K562 (cell line): Measurements from ENCODE around the gene HSPB7. TPM values are rescaled to one million over a fixed set of nuclear protein-coding genes. Genes with fewer than 3 reads are reported as not detected.

ENCODE experiments used
- ATAC-seq: fragments of 200-7000 bp; cut with Tn5 transposase; 3 replicates; pipeline ENCODE4 v1.9.1; 2020; ENCODE audit warnings: moderate library complexity
- BruUV-seq: library from RNA; stranded (reverse); fragments of 400-500 nt; replicated peaks from 2 replicates; lab custom pipeline; 2021; lab: Mats Ljungman, UMichigan
- CTCF ChIA-PET: fragments of 300-600 bp; formaldehyde crosslinking; extraction: SDS; loops from one replicate; lab custom pipeline; 2021; ENCODE audit warnings: low intra/inter-chr PET ratio; lab: Yijun Ruan, JAX
- POLR2A ChIA-PET: fragments of 300-600, 350-650 bp; sonication (Branson Sonifier 250); formaldehyde crosslinking; extraction: SDS; loops from one replicate; lab custom pipeline; 2021; ENCODE audit warnings: antibody characterized with exemption, inconsistent platforms; lab: Yijun Ruan, JAX
- DNase-seq, 4 experiments: peaks; one replicate each; pipeline versions ENCODE4 v3.0.0 to v3.0.0-alpha.2; 2011 to 2018; ENCODE audit warnings: low spot score in 3 of 4, mixed read lengths in 3 of 4; ENCODE audit errors: extremely low read depth in 1 of 4
- FAIRE-seq: peaks from 2 replicates; lab custom pipeline; 2011; peaks lifted over from hg19 to GRCh38; lab: Jason Lieb, UNC
- H2AFZ ChIP-seq: 2 replicates; pipeline ENCODE4 v1.6.0; 2011; ENCODE audit warnings: low read depth, low read length, control low read depth, inconsistent platforms
- H3K27ac ChIP-seq: fragments of 200-600 bp; 3 replicates; pipeline ENCODE4 v1.8.0; 2011; ENCODE audit warnings: low read depth, mild to moderate bottlenecking, control low read depth, inconsistent platforms, low read length, moderate library complexity, mixed read lengths; ENCODE audit errors: extremely low read depth
- H3K27me3 ChIP-seq, 2 experiments: fragments of 300-600 bp in 1 of 2; 2 replicates in 1 of 2; 3 replicates in 1 of 2; pipeline versions ENCODE4 v1.6.0 to v1.8.0; 2011; ENCODE audit warnings: inconsistent platforms in 2 of 2, low read length in 2 of 2, mild to moderate bottlenecking in 1 of 2, mixed read lengths in 1 of 2, moderate library complexity in 1 of 2; ENCODE audit not compliant: control insufficient read depth in 2 of 2, insufficient read depth in 2 of 2
- H3K36me3 ChIP-seq: fragments of 300-600 bp; 3 replicates; pipeline ENCODE4 v1.8.0; 2011; ENCODE audit warnings: mild to moderate bottlenecking, low read length, inconsistent platforms; ENCODE audit not compliant: control insufficient read depth, insufficient read depth
- H3K4me1 ChIP-seq, 2 experiments: fragments of 200-600 bp in 1 of 2; replicated peaks in 1 of 2; 2 replicates in 1 of 2; 3 replicates in 1 of 2; pipeline versions ENCODE4 v1.5.1 to v1.8.0; 2011; ENCODE audit warnings: inconsistent platforms in 2 of 2, low read length in 2 of 2, mild to moderate bottlenecking in 1 of 2, mixed read lengths in 1 of 2, moderate library complexity in 1 of 2; ENCODE audit not compliant: control insufficient read depth in 2 of 2, insufficient read depth in 2 of 2
- H3K4me2 ChIP-seq: 2 replicates; pipeline ENCODE4 v1.6.1; 2011; ENCODE audit warnings: low read length, control low read depth, inconsistent platforms, mixed read lengths; ENCODE audit not compliant: insufficient read depth
- H3K4me3 ChIP-seq: fragments of 200-600 bp; sonication (generic), shearing (Covaris generic); 2 replicates; pipeline ENCODE4 v1.5.1; 2016; ENCODE audit warnings: control low read depth, inconsistent platforms
- H3K79me2 ChIP-seq: fragments of 200-600 bp; 3 replicates; pipeline ENCODE4 v1.8.0; 2011; ENCODE audit warnings: low read length, inconsistent platforms; ENCODE audit not compliant: control insufficient read depth, insufficient read depth
- H3K9ac ChIP-seq, 2 experiments: 2 replicates each; pipeline versions ENCODE4 v1.6.0 to v1.6.1; 2011; ENCODE audit warnings: low read depth in 2 of 2, low read length in 2 of 2, control low read depth in 1 of 2, inconsistent platforms in 1 of 2, mild to moderate bottlenecking in 1 of 2, mixed read lengths in 1 of 2; ENCODE audit not compliant: insufficient read depth in 1 of 2
- H3K9me1 ChIP-seq: one replicate; pipeline ENCODE4 v1.6.0; 2011; ENCODE audit warnings: inconsistent platforms, mild to moderate bottlenecking, low read length, moderate library complexity; ENCODE audit not compliant: control insufficient read depth, insufficient read depth
- H3K9me3 ChIP-seq: replicated peaks from 2 replicates; pipeline ENCODE4 v1.5.1; 2011; ENCODE audit warnings: low read depth, low read length, inconsistent platforms; ENCODE audit not compliant: control insufficient read depth, insufficient read depth
- H4K20me1 ChIP-seq: replicated peaks from 2 replicates; pipeline ENCODE4 v1.6.1; 2011; ENCODE audit warnings: low read length, inconsistent platforms, mixed read lengths; ENCODE audit not compliant: control insufficient read depth, insufficient read depth
- CHD2 ChIP-seq: IDR thresholded peaks from 2 replicates; pipeline ENCODE4 v1.6.1; 2011; ENCODE audit warnings: low read depth, low read length
- GABPB1 ChIP-seq: sonication (generic); formaldehyde crosslinking; IDR thresholded peaks from 2 replicates; pipeline ENCODE4 v1.8.0; 2022; ENCODE audit warnings: mild to moderate bottlenecking, missing genetic modification reagents
- HMBOX1 ChIP-seq: sonication (generic); IDR thresholded peaks from 2 replicates; pipeline ENCODE4 v1.6.1; 2016
- NR2F6 ChIP-seq: fragments of 450-650 bp; formaldehyde crosslinking; IDR thresholded peaks from 2 replicates; pipeline ENCODE4 v1.4.0; 2020; ENCODE audit warnings: mild to moderate bottlenecking
- OTX1 ChIP-seq: fragments of 450-650 bp; formaldehyde crosslinking; IDR thresholded peaks from 2 replicates; pipeline ENCODE4 v1.4.0; 2022; ENCODE audit warnings: mild to moderate bottlenecking
- PHB ChIP-seq: fragments of 250-450 bp; sonication (Bioruptor Pico); IDR thresholded peaks from 2 replicates; pipeline ENCODE4 v1.5.0; 2021
- POLR2AphosphoS5 ChIP-seq: IDR thresholded peaks from 2 replicates; pipeline ENCODE4 v1.6.1; 2011; ENCODE audit warnings: mild to moderate bottlenecking, low read depth, low read length, moderate library complexity; ENCODE audit not compliant: control insufficient read depth, insufficient read depth
- SMARCA4 ChIP-seq: fragments of 450-650 bp; IDR thresholded peaks from 2 replicates; pipeline ENCODE4 v1.6.1; 2016
- USF1 ChIP-seq: sonication (generic); formaldehyde crosslinking; IDR thresholded peaks from 2 replicates; pipeline ENCODE4 v1.9.0; 2022; ENCODE audit warnings: mild to moderate bottlenecking, missing genetic modification reagents
- XRCC3 ChIP-seq: fragments of 450-650 bp; IDR thresholded peaks from 2 replicates; pipeline ENCODE4 v1.6.1; 2017; ENCODE audit warnings: mild to moderate bottlenecking, moderate library complexity
- ZBTB8A ChIP-seq: fragments of 450-650 bp; IDR thresholded peaks from 2 replicates; pipeline ENCODE4 v1.6.1; 2018; ENCODE audit warnings: mild to moderate bottlenecking, moderate library complexity; ENCODE audit not compliant: partially characterized antibody
- ZNF253 ChIP-seq: fragments of 250-450 bp; sonication (Bioruptor Pico); conservative IDR thresholded peaks from 2 replicates; pipeline ENCODE4 v1.6.1; 2021; ENCODE audit warnings: mild to moderate bottlenecking
- ZNF263 ChIP-seq: sonication (generic); formaldehyde crosslinking; IDR thresholded peaks from 2 replicates; pipeline ENCODE4 v1.8.0; 2022; ENCODE audit warnings: mild to moderate bottlenecking, missing genetic modification reagents, borderline replicate concordance
- WGBS: fragments of 100-300 bp; shearing (Covaris generic); methylation state at CpG from one replicate; pipeline ENCODE4 v1.1.6; 2016; ENCODE audit warnings: low coverage, mixed read lengths; ENCODE audit not compliant: insufficient coverage; ENCODE audit errors: missing lambda C conversion rate; 5-methylcytosine and 5-hydroxymethylcytosine counted together
- in situ Hi-C: fragments of 300-500 bp; cut with MboI; formaldehyde crosslinking; loops from 4 replicates; pipeline ENCODE4 v1.15.0; 2018; ENCODE audit warnings: inconsistent platforms, mixed read lengths
- intact Hi-C: fragments of 100-400 bp; cut with micrococcal nuclease; formaldehyde crosslinking; loops from 2 replicates; pipeline ENCODE4 v1.14.2; 2022
- polyA plus RNA-seq, 8 experiments: library from polyadenylated mRNA; depleted of rRNA in 4 of 8; stranded (reverse) in 5 of 8; unstranded in 3 of 8; fragments of >200 nt; fragmentation: Nextera tagmentation in 2 of 8; fragmentation: Illumina TruSeq in 1 of 8; extraction: Ambion mirVana in 2 of 8; extraction: Trizol in 1 of 8; gene quantifications; 2 replicates each; pipeline versions ENCODE4 v1.2.1 to v1.2.3, GENCODE V29; 2011 to 2014; ENCODE audit warnings: inconsistent platforms in 1 of 8, missing spikeins in 1 of 8
- total RNA-seq, 7 experiments: library from RNA; depleted of rRNA in 6 of 7; stranded (reverse); fragments of >200 nt in 6 of 7; fragmentation: Illumina TruSeq in 2 of 7; extraction: Trizol in 2 of 7; gene quantifications; 2 replicates each; pipeline versions ENCODE4 v1.2.1 to v1.2.3, GENCODE V29; 2011 to 2021; ENCODE audit warnings: low replicate concordance in 1 of 7
- TF ChIP-seq, protein P1 (sequence below), 2 experiments: fragments of 450-650 bp; formaldehyde crosslinking in 1 of 2; IDR thresholded peaks; 2 replicates each; pipeline versions ENCODE4 v1.4.0 to v1.6.1; 2014 to 2020; ENCODE audit warnings: mild to moderate bottlenecking in 2 of 2, borderline replicate concordance in 1 of 2, low read depth in 1 of 2

HSPB7 gene
- total and polyA plus RNA-seq, 9 of the 15 experiments (the other 6 are each of a cell fraction or from before 2014, with no cell fraction given) = 0.05 to 0.19 (median 0.07) TPM; not detected in 6

DNA sequence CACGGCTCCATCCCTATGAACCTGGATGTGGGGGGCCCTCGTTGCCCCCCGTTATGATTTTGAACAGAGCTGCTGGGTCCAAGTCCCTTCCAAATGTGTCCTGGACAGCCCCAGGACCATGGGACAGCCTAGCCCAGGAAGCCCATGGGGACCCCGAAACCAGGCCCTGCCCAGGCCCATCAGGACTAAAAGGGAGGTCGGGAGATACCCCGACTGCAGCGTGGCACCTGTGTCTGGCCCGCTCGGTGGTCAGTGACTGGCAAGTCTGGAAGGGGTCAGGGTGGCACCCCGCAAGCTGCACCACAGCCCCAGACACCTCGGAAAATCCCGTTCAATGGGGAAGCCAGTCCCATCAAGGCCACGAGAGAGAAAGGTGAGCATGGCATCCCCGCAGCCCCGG is 24.2 kb downstream of the HSPB7 start:
- no peak for DNase-seq
- Histone ChIP-seq H3K9ac (no peak overlapping the region; a peak in 1 of 4 replicates), H4K20me1 (no peaks in the 10 kb centered on the region), H3K9me3 (no peaks in the 10 kb centered on the region), H3K27me3 (peaks cover 14 to 30% of the 10 kb centered on the region in 2 experiments; a peak in 3 of 5 replicates), H3K79me2 (no peaks in the 10 kb centered on the region), H2AFZ (no peak overlapping the region), H3K4me1 (peaks cover 0 to 30% of the 10 kb centered on the region in 2 experiments; a peak in 2 of 5 replicates), H3K9me1 (no peaks in the 10 kb centered on the region), H3K4me2 (no peak overlapping the region), H3K27ac (no peak overlapping the region), H3K4me3 (no peak overlapping the region), H3K36me3 (no peaks in the 10 kb centered on the region)
- in situ Hi-C loops (no loop called here), intact Hi-C loops (loop anchor here (1.0 to 5.0 kb wide), 3 partner anchors 41 to 201 kb away; no protein-coding TSS in a partner anchor)
- CTCF ChIA-PET = interaction anchor here (1.7 kb wide), 1 partner anchor 202 kb away, joined by 5 read pairs; no protein-coding TSS in a partner anchor
- no TSS peak for BruUV-seq
- TF ChIP-seq PHB = no peak
- no peak for TF ChIP-seq CHD2
- TF ChIP-seq OTX1 (CRISPR knock-in tag) = no peak
- no peak for TF ChIP-seq ZNF253
- TF ChIP-seq ZBTB8A = no peak
- no peak for TF ChIP-seq NR2F6 (CRISPR knock-in tag)
- no peak for TF ChIP-seq POLR2AphosphoS5
- TF ChIP-seq HMBOX1 = no peak
- TF ChIP-seq, protein P1, sequence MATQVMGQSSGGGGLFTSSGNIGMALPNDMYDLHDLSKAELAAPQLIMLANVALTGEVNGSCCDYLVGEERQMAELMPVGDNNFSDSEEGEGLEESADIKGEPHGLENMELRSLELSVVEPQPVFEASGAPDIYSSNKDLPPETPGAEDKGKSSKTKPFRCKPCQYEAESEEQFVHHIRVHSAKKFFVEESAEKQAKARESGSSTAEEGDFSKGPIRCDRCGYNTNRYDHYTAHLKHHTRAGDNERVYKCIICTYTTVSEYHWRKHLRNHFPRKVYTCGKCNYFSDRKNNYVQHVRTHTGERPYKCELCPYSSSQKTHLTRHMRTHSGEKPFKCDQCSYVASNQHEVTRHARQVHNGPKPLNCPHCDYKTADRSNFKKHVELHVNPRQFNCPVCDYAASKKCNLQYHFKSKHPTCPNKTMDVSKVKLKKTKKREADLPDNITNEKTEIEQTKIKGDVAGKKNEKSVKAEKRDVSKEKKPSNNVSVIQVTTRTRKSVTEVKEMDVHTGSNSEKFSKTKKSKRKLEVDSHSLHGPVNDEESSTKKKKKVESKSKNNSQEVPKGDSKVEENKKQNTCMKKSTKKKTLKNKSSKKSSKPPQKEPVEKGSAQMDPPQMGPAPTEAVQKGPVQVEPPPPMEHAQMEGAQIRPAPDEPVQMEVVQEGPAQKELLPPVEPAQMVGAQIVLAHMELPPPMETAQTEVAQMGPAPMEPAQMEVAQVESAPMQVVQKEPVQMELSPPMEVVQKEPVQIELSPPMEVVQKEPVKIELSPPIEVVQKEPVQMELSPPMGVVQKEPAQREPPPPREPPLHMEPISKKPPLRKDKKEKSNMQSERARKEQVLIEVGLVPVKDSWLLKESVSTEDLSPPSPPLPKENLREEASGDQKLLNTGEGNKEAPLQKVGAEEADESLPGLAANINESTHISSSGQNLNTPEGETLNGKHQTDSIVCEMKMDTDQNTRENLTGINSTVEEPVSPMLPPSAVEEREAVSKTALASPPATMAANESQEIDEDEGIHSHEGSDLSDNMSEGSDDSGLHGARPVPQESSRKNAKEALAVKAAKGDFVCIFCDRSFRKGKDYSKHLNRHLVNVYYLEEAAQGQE (IDR thresholded peaks at IDR 0.05; ENCODE audit: borderline replicate concordance) = no peak
- TF ChIP-seq, protein P1 (CRISPR knock-in tag; IDR thresholded peaks at IDR 0.05; ENCODE audit: low read depth) = no peak
- no peak for TF ChIP-seq SMARCA4
- TF ChIP-seq ZNF263 = no peak
- TF ChIP-seq GABPB1 (CRISPR knock-in tag) = no peak
- TF ChIP-seq USF1 (CRISPR knock-in tag) = no peak
- TF ChIP-seq XRCC3 = no peak
- no peak for FAIRE-seq
- POLR2A ChIA-PET = no interaction called here
- 24% methylated on average over 15 of the region's 15 CpGs for WGBS
- ATAC-seq = no peak
